ENCODE data around the gene LRFN2. TPM values are rescaled to one million over a fixed set of nuclear protein-coding genes. Genes with fewer than 3 reads are reported as not detected.

Gene LRFN2
- total RNA-seq, 1 experiment from 2014 or later: not detected

DNA sequence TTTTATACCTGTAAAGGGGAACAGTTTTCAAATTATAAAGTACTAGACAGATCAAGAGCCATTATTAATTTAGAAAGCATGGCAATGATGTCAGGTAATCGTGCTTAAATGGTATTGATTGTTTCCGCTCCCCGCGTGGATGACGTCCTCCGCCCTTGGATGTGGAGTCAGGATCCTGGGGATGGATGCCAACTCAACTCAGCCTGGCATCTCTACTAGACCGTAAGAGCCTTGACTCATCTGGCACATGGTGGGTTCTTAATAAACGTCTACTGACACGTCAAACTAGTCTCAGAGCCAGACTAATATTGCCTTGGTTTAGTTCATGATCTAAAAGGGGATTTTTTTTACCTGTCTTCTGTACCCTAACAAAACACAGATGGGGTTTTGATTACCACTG is 80.2 kb downstream of the LRFN2 start:
- DNase-seq (ENCODE audit: low read depth, low spot score): no peak
- in situ Hi-C loops (cut with HindIII; ENCODE audit: low pct_unique_long_range_greater_than_20kb, low sequenced_read_pairs): no loop called here

DNA sequence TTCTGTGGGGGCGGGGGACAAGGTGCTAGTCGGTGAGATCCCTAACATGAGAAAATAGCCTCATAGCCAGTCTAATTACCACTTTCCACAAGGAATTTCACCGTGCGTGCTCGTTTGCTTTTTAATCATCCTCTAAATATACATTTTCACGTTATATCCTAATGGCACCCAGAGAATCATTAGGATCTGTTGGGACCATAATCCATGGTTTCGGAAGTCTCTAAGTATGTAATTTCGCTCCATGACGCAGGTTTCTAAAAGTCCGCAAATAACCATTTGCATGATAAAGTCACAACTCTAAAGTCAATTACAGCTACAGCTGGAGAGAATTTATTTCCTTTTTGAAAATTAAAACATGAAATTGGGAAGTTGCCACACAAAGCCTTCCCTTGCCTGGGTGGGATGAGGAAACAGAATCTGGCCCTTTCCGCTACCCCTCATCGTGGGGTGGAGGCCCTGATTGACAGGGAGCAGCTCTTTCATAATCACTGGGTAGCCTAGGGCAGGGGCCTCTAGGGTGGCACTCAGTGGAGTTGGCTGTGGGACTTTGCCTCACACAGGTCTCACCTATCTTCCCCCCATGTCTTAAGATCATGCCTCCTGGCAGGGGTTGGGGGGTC is 81.9 kb downstream of the LRFN2 start:
- DNase-seq (ENCODE audit: low read depth, low spot score): no peak
- in situ Hi-C loops (cut with HindIII; ENCODE audit: low pct_unique_long_range_greater_than_20kb, low sequenced_read_pairs): no loop called here

DNA sequence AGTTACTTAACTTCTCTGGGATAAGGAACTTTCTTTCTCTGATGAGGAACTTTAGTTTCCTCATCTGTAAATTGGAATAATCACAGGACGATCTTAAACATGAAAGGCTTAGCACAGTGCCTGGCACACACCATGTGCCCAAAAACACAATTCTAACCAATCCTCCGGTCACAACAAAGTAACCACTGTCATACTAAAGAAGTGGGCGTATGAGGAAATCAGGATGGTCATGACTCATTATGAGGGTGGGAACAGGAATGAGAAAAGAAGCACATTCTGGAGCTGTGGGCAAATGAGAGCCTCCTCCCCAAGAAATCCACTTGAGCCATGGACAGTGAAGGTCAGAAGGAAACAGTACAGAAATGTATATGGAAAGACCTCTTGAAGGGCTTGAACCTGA is 82.9 kb downstream of the LRFN2 start:
- peak; percentile 15 for DNase-seq (ENCODE audit: low read depth, low spot score)
- in situ Hi-C loops (cut with HindIII; ENCODE audit: low pct_unique_long_range_greater_than_20kb, low sequenced_read_pairs): no loop called here

DNA sequence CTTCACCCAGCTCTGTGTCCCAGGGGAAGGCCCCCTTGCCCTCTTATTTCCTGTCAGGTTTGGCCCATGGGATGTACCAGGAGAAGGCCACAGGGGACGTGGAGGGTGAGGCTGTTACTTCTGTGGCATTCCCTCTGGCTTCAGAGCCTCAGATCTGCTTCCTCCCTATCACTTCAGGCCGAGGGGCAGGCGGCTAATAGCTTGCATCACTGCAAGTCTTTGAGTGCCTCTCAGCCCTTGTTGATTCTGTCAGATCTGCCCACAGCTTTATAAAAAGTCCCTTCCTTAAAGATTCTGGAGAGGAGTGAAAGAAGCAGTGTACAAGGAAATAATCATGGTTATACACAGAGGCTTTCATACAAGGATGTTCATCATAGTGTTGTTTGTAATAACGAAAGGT is 86.9 kb downstream of the LRFN2 start:
- no peak for DNase-seq (ENCODE audit: low read depth, low spot score)

DNA sequence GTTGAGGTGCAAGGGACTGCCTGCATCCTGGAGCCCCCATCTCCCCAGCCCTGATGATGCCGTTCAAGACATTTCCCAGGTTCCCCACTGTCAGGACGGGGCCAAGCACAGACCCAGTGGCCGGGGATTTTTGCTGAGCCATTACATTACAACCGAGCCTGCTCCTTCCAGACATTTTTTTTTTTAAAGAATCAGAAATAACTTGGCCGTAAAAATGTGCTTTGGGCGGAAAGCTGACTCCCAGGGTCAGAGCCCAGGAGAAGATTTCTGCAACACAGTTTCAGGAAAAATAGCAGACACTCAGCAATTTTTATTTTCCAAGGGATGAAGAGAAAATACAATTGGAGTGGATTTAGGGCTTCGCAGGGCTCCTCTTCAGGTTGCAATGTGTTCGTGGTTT is 87.9 kb downstream of the LRFN2 start:
- no peak for DNase-seq (ENCODE audit: low read depth, low spot score)
- in situ Hi-C loops (cut with HindIII; ENCODE audit: low pct_unique_long_range_greater_than_20kb, low sequenced_read_pairs): no loop called here

More for the DNA sequence above, 86.9 kb downstream of the LRFN2 start:
- in situ Hi-C loops (cut with HindIII; ENCODE audit: low pct_unique_long_range_greater_than_20kb, low sequenced_read_pairs): no loop called here

DNA sequence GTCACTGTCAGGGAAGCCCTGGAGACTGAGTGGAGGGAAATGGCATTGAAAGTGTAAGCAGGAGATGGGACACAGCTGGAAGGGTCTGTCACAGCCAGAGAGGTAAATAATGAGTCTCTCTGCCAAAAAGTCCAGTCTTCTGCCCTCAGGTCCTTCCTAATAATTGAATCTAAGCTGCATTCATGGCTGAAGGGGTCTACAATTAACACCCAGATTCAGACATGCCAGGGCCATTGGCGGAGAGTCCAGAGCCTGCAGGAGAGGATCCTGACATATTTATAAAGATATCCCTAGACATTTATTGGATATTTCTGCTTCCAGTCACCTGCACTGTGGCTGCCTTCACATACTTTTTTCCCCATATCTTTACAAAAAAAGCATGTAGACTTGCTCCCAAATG is 89.0 kb downstream of the LRFN2 start:
- in situ Hi-C loops (cut with HindIII; ENCODE audit: low pct_unique_long_range_greater_than_20kb, low sequenced_read_pairs): no loop called here
- no peak for DNase-seq (ENCODE audit: low read depth, low spot score)

DNA sequence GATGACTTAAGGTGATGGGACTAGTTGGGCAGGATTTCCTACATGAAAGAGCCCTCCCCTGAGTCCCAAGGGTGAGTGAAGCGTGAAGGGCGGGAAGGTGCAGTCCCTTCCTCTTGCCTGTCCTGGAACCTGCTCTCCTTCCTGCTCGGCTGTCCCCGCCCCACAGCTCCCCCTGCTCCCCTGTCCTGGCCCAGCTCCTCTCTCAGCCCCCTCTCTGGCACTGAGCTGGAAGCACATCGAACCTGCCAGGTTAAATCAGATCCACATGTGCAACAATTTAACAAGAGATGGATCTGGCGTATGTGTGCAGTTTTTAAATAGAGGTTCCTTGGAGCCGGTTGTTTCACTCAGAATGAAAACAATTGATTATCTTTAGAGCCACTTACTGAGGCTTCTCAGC is 95.0 kb downstream of the LRFN2 start:
- in situ Hi-C loops (cut with HindIII; ENCODE audit: low pct_unique_long_range_greater_than_20kb, low sequenced_read_pairs): no loop called here
- no peak for DNase-seq (ENCODE audit: low read depth, low spot score)

DNA sequence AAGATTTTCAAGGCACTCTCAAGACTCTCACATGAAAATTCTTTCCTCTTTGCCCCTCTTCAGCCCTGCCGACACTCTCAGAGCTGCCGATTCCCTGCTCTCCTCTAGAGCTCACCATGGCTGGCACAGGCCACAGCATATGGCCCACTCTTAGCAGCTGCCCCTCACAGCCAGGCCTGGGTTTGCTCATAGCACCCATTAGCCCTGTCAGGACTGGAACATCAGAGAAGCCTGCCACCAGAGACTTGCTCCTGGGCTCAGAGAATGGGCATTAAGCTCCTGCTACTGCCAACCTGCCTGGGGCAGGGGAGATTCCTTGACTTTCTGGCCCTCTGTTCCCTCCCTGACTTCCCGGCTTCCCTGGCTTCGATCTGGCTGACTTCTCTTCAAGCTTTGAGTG is 96.7 kb downstream of the LRFN2 start:
- in situ Hi-C loops (cut with HindIII; ENCODE audit: low pct_unique_long_range_greater_than_20kb, low sequenced_read_pairs): no loop called here
- no peak for DNase-seq (ENCODE audit: low read depth, low spot score)

DNA sequence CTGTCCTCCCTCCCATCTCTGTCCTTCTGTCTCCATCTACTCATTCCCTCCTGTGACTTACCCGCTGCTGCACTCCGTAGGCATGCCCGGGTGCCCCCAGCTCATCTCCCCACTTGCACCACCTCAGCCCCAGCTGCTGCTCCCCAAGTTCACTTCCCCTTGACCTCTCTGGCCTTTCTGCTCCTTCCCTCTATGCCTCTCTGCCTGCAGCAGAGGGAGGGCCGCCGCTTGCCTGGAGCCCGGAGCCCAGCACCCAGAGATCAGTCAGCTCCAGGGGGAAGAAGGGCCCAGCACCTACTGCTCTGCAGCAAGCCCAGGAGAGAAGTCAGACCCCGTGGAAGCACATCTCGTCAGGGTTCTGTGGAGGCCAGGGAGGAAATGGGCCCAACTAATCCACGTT is 97.4 kb downstream of the LRFN2 start:
- in situ Hi-C loops (cut with HindIII; ENCODE audit: low pct_unique_long_range_greater_than_20kb, low sequenced_read_pairs): no loop called here
- no peak for DNase-seq (ENCODE audit: low read depth, low spot score)

DNA sequence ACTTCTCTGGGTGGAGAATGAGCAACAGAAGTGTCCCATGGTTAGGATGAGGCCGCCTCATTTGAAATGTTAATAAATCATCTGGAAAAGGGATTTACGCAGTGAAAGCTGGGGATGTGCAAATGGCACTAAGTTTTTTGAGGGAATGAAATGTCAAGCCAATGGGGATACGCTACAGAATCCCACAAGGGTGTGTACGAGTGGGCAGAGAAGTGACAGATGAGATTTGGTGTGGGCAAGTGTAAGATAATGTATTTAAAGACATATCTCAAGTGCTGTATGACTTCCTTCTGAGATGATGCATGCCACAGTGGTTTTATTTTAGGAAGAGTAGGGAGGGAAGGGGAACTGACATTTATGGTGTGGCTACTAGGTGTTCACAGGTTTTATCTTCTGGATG is 100.6 kb downstream of the LRFN2 start:
- in situ Hi-C loops (cut with HindIII; ENCODE audit: low pct_unique_long_range_greater_than_20kb, low sequenced_read_pairs): no loop called here
- no peak for DNase-seq (ENCODE audit: low read depth, low spot score)

DNA sequence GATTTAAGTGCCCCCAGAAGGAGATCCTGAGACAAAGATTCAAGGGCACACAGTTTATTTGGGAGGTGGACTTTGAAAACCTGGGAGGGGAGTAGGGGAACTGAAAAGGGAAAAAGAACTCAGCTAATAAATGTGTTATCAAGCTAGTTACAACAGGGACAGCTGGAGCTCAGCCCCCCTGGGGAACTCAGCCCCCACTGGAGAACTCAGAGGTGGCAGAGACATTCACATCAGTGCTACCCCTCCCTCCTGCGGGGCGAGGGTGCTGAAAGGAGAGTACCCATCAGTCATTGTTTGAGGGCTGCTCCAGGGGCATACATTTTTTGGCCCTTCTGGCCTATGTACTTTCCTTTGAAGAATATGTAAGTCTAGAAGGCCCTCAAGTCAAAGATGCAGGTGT is 101.4 kb downstream of the LRFN2 start:
- in situ Hi-C loops (cut with HindIII; ENCODE audit: low pct_unique_long_range_greater_than_20kb, low sequenced_read_pairs): no loop called here
- DNase-seq (ENCODE audit: low read depth, low spot score): no peak

DNA sequence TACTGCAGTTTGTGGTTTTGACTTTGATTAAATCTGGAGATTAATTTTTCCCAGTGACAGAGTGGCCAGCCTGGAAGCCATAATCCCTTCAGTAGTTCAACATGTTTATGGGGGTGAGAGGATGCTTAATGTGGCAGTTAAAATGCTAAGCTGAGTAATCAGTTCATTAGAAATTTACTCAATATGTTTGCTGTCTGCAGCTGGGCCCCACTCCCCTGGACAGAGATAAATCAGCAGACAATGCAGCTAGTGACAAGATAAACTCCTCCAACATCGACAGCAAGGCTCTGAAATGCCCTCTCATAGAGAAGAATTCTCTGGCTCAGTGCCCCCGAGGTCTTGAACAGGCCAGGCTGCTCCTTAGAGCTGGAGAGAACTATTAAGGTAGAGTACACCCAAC is 101.9 kb downstream of the LRFN2 start:
- DNase-seq (ENCODE audit: low read depth, low spot score): no peak
- in situ Hi-C loops (cut with HindIII; ENCODE audit: low pct_unique_long_range_greater_than_20kb, low sequenced_read_pairs): no loop called here

DNA sequence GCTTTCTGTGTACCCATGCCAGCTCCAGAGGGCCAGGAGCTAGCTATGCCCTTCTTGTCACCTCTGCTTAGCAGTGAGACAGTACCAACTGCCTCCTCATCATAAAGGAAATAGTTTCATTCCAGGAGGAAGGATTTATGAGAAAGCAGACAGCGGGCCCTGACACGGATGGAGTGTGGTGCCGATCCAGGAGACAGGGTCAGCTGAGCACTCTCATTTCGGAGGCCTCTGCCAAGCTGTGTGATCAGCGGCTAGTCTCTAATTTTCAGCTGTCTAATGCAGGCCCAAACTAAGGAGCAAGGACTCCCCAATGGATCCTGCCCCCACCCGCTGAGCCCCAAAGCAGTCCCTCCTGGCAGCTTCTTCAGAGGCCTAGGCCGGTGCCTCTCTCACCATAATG is 103.1 kb downstream of the LRFN2 start:
- DNase-seq (ENCODE audit: low read depth, low spot score): no peak
- in situ Hi-C loops (cut with HindIII; ENCODE audit: low pct_unique_long_range_greater_than_20kb, low sequenced_read_pairs): no loop called here

DNA sequence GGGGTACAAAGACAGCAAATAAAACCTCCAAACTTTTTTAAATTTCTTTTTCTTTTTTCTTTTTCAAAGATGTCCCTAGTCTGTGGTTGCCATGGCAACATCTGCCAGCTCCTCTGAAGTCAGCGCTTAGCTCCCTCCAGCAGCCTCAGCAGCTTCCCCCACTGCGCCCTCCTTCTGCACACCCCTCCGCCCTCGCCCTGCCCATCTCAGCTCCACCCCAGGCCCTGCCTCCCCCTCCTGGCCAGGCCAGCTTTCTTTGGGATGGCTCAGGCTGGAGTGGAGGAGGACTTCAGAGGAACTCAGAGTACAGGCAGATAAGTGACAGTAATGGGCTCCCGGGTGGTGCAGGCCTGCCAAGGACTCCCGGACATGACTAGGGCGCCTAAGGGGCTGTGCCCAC is 104.6 kb downstream of the LRFN2 start:
- DNase-seq (ENCODE audit: low read depth, low spot score): no peak
- in situ Hi-C loops (cut with HindIII; ENCODE audit: low pct_unique_long_range_greater_than_20kb, low sequenced_read_pairs): no loop called here

DNA sequence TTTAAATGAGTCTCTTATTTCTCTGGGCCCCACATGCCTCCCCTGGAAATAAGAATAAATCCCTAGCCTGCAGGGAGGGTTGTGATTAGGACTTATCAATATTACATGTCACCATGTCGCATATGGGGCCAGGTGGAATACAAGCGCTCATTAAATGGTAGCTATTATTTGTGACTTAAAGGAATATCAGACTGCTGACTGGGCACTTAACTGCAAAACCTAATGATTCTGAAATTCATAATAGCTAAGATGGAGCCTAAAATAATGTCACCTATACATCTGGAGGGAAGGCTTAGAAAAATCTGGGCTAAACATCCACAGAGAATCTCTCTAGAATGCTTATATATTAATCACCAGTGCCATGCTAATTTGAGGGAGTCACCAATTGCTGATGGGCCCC is 106.5 kb downstream of the LRFN2 start:
- in situ Hi-C loops (cut with HindIII; ENCODE audit: low pct_unique_long_range_greater_than_20kb, low sequenced_read_pairs): no loop called here
- DNase-seq (ENCODE audit: low read depth, low spot score): no peak

DNA sequence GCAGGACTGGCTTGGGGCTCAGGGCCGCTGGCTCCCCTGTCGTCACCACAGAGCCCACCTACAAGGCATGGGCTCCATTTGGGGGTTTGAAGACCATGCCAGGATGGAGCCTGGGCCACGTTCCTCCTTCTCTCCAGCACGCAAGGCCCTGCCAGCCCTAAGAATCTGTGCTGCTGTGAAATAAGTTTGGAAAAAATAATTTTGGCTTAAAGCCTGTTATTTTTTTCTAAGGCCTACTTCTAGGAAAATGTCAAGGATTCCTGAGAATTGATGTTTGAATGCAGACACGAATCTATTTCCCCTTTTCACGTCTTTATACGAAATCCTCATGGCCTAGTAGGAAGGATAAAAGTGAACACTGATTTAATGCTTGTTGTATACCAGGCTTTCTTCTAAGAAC is 107.5 kb downstream of the LRFN2 start:
- no peak for DNase-seq (ENCODE audit: low read depth, low spot score)
- in situ Hi-C loops (cut with HindIII; ENCODE audit: low pct_unique_long_range_greater_than_20kb, low sequenced_read_pairs): no loop called here

DNA sequence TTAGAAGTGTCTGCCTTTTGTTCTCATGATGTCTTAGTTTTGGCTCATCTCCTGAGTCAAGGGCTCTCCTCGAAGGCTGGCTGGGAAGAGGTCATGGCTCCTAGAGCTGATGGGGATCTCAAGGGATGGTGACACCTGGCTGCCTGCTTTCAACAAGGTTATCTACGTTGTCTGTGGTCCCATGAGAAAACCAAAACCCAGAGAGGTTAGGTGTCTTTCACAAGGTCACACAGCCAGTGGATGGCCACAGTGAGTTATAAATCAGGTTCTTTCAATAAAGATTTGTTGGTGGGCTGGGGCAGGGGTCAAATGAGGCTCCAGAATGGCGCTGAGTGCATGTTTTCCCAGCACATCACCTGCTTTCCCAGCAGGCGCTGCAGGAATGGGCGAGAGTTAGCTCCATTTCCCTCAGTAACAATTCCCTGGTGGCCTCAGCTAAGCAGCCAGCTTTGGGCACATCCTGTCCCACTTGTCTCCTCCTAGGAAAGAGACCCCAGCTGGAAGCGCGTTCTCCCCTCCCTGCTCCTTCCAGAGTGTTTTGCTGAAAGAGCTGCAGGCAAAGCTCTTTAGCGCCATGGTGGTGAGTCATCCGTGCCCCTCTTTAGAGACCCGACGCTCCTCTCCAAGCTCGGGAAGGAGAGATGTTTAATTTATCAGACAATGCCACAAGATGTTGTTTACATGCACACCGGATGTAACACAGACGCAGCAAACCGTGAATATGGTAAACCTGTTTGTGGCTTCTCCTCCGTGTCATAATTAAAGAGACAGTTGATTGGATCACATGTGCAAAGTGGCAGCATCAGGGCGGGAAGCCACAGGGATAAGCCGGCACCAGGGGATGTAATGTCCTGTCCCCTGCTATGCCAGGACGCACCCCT is 109.7 kb downstream of the LRFN2 start:
- DNase-seq (ENCODE audit: low read depth, low spot score): no peak
- in situ Hi-C loops (cut with HindIII; ENCODE audit: low pct_unique_long_range_greater_than_20kb, low sequenced_read_pairs): no loop called here

DNA sequence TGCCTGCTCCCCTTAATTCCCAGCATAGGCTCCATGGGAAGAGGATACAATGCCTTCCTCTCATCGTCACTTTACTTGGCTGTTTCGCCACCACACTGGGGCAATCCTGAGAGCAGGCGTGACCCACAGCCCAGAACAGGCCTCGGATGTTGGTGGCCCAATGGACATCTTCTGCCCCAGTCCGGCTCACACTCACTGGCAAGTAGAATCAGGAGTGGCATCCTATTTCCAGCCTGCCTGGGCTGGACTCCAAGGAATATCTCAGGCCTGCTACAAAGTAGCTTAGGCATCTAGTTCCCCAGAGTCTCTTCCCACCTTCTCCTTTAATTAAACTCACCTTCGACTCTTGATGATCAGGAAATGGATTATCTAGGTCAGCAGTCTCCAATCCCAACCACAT is 110.5 kb downstream of the LRFN2 start:
- in situ Hi-C loops (cut with HindIII; ENCODE audit: low pct_unique_long_range_greater_than_20kb, low sequenced_read_pairs): no loop called here
- no peak for DNase-seq (ENCODE audit: low read depth, low spot score)

DNA sequence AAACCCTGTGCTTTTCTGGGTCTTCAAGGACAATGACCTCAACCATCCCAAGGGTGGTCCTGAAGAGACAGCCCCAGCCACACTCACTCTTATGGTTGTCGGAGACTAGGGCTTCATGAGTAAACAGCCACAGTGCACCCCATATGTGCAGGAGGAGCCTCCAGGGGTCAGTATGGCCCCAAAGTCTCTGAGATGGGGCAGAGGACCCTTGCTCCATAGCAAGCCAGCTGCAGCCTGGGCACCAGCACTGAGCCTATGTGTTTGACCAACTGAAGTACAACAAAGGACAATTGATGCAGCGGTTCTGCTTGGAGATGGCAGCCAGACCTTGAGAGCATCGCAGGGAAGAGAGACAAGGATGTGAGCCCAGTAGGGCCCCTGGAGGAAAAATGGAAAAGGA is 112.2 kb downstream of the LRFN2 start:
- DNase-seq (ENCODE audit: low read depth, low spot score): no peak
- in situ Hi-C loops (cut with HindIII; ENCODE audit: low pct_unique_long_range_greater_than_20kb, low sequenced_read_pairs): no loop called here
